OCI-LY7 (cell line): ENCODE results near the gene MPPED2.

ENCODE experiments used
- CTCF ChIP-seq: fragments of 200-600 bp; sonication (generic); conservative IDR thresholded peaks from 2 replicates; pipeline ENCODE4 v1.5.1; 2014; ENCODE audit warnings: mild to moderate bottlenecking, antibody characterized with exemption, low read length, moderate library complexity, mixed read lengths
- EZH2phosphoT487 ChIP-seq: fragments of 200-600 bp; sonication (generic); IDR thresholded peaks from 2 replicates; pipeline ENCODE4 v1.6.1; 2018; ENCODE audit warnings: low read depth, borderline replicate concordance, mild to moderate bottlenecking, mixed run types, antibody characterized with exemption, low read length, moderate library complexity, mixed read lengths

GRCh38 chr11:30553521-30554110 lies 32.5 kb downstream of the MPPED2 start:
- no peak for TF ChIP-seq CTCF
- no peak for TF ChIP-seq EZH2phosphoT487
